Tibial nerve (tissue), 4 donors: Measurements from ENCODE around the gene FAM174C. TPM values are rescaled to one million over a fixed set of nuclear protein-coding genes. Genes with fewer than 3 reads are reported as not detected.

Source experiments
- DNase-seq, 2 donors: peaks; one replicate each; pipeline ENCODE4 v3.0.0-alpha.2; 2019; ENCODE audit warnings: low spot score in 2 of 2
- H3K27ac ChIP-seq, 4 donors: fragments of 200-600 bp; sonication (generic) in 3 of 4; one replicate each; pipeline ENCODE4 v1.5.1; 2017 to 2019; ENCODE audit warnings: mild to moderate bottlenecking in 1 of 4
- H3K27me3 ChIP-seq, 2 donors: fragments of 200-600 bp; sonication (generic) in 1 of 2; one replicate each; pipeline versions ENCODE4 v1.5.1 to v1.6.0; 2017 to 2019
- H3K36me3 ChIP-seq, 3 donors: fragments of 200-600 bp; sonication (generic); one replicate each; pipeline ENCODE4 v1.5.1; 2018 to 2019
- H3K4me1 ChIP-seq, 4 donors: fragments of 200-600 bp; sonication (generic) in 3 of 4; one replicate each; pipeline ENCODE4 v1.5.1; 2017 to 2019
- H3K4me3 ChIP-seq, 4 donors: fragments of 200-600 bp; sonication (generic) in 3 of 4; one replicate each; pipeline ENCODE4 v1.5.1; 2017 to 2019; ENCODE audit warnings: mild to moderate bottlenecking in 1 of 4, moderate library complexity in 1 of 4
- H3K9me3 ChIP-seq, 4 donors: fragments of 200-600 bp; sonication (generic) in 3 of 4; one replicate each; pipeline ENCODE4 v1.5.1; 2017 to 2019
- CTCF ChIP-seq, 5 experiments: fragments of 200-600 bp in 3 of 5; fragments of 450-650 bp in 2 of 5; sonication (generic) in 3 of 5; IDR thresholded peaks; one replicate each; pipeline ENCODE4 v1.5.1; 2016 to 2019; ENCODE audit warnings: antibody characterized with exemption in 5 of 5, mild to moderate bottlenecking in 3 of 5, moderate library complexity in 2 of 5
- EP300 ChIP-seq, 2 donors: sonication (generic); formaldehyde crosslinking; IDR thresholded peaks; one replicate each; pipeline ENCODE4 v1.6.1; 2017; ENCODE audit warnings: antibody characterized with exemption in 2 of 2, mild to moderate bottlenecking in 1 of 2
- POLR2A ChIP-seq, 2 donors: fragments of 450-650 bp; IDR thresholded peaks; one replicate each; pipeline ENCODE4 v1.6.1; 2017; ENCODE audit warnings: antibody characterized with exemption in 2 of 2, mild to moderate bottlenecking in 2 of 2, moderate library complexity in 2 of 2
- WGBS, 2 donors: methylation state at CpG; one replicate each; pipeline ENCODE4 v1.1.5; 2018; 5-methylcytosine and 5-hydroxymethylcytosine counted together
- total RNA-seq, 4 donors: library from RNA; depleted of rRNA; stranded (reverse); fragments of >200 nt; gene quantifications; one replicate each; pipeline ENCODE4 v1.1.0, GENCODE V29; 2016

The FAM174C gene
- total RNA-seq = 10 to 100 TPM; 25.5 to 80.7 (median 52.0) TPM

GRCh38 chr19:1275260-1275975 is at the start of gene FAM174C:
FAM174C (plus strand) TSS chr19:1275530; CDS start chr19:1275550, 20 bp downstream.
- Histone ChIP-seq H3K36me3 (peaks cover 6 to 70% (median 38%) of the 10 kb centered on the region in 3 donors), H3K9me3 (no peaks in the 10 kb centered on the region), H3K4me3 (peak within 1 kb of the TSS; percentile 50 to 85 (median 64)), H3K27ac (peak within 1 kb of the TSS; percentile 89 to 99 (median 95)), H3K27me3 (no peaks in the 10 kb centered on the region), H3K4me1 (peaks cover 6 to 64% (median 54%) of the 10 kb centered on the region in 4 donors)
- 0 to 1% methylated on average over 38 to 51 of the region's 98 CpGs for WGBS, 2 donors
- DNase-seq = peak; percentile 90 to 95
- TF ChIP-seq POLR2A (IDR thresholded peaks at IDR 0.05) (peak in 1 of 2 donors; percentile 88), EP300 (IDR thresholded peaks at IDR 0.05) (peak in 1 of 2 donors; percentile 87), CTCF (IDR thresholded peaks at IDR 0.05) (peak in 2 of 5 experiments; percentile 51 to 55)

GRCh38 chr19:1226227-1226518 is 49.2 kb upstream of the FAM174C start:
- H3K4me1 ChIP-seq = peaks cover 0 to 37% (median 12%) of the 10 kb centered on the region in 4 donors
- no peak for TF ChIP-seq EP300 (IDR thresholded peaks at IDR 0.05)
- no peak for TF ChIP-seq POLR2A (IDR thresholded peaks at IDR 0.05)
- TF ChIP-seq CTCF (IDR thresholded peaks at IDR 0.05) = no peak
- H3K27ac ChIP-seq = peak overlapping the region in 2 of 4 donors; percentile 67 to 93
- no peak overlapping the region for H3K4me3 ChIP-seq
- H3K9me3 ChIP-seq = no peaks in the 10 kb centered on the region
- DNase-seq = no peak
- H3K36me3 ChIP-seq = peaks cover 0 to 80% (median 9%) of the 10 kb centered on the region in 3 donors
- WGBS, 2 donors = 94 to 95% methylated on average over 5 to 6 of the region's 11 CpGs
- H3K27me3 ChIP-seq = no peaks in the 10 kb centered on the region

GRCh38 chr19:1226522-1227303 is 48.6 kb upstream of the FAM174C start:
- Histone ChIP-seq H3K36me3 (peaks cover 0 to 74% (median 6%) of the 10 kb centered on the region in 3 donors), H3K27ac (peak overlapping the region in 1 of 4 donors; percentile 93), H3K4me1 (peaks cover 0 to 31% (median 9%) of the 10 kb centered on the region in 4 donors), H3K9me3 (no peaks in the 10 kb centered on the region), H3K4me3 (no peak overlapping the region), H3K27me3 (no peaks in the 10 kb centered on the region)
- no peak for DNase-seq
- 83 to 90% methylated on average over 20 to 25 of the region's 50 CpGs for WGBS, 2 donors
- no peak for TF ChIP-seq POLR2A (IDR thresholded peaks at IDR 0.05)
- no peak for TF ChIP-seq EP300 (IDR thresholded peaks at IDR 0.05)

- no peak overlapping the region for H3K4me3 ChIP-seq
- peaks cover 0 to 28% (median 3%) of the 10 kb centered on the region in 4 donors for H3K4me1 ChIP-seq
- no peaks in the 10 kb centered on the region for H3K27me3 ChIP-seq
- H3K36me3 ChIP-seq = peaks cover 0 to 67% (median 6%) of the 10 kb centered on the region in 3 donors
- WGBS, 2 donors = 90 to 91% methylated on average over 39 to 51 of the region's 56 CpGs
- H3K27ac ChIP-seq = peak overlapping the region in 1 of 4 donors; percentile 28
- DNase-seq = no peak
- TF ChIP-seq POLR2A (IDR thresholded peaks at IDR 0.05) = no peak
- no peak for TF ChIP-seq CTCF (IDR thresholded peaks at IDR 0.05)
- H3K9me3 ChIP-seq = no peaks in the 10 kb centered on the region
Observed at GRCh38 chr19:1227304-1228054, 47.9 kb upstream of the FAM174C start.

- no peaks in the 10 kb centered on the region for H3K9me3 ChIP-seq
- no peak for DNase-seq
Observed at GRCh38 chr19:1228161-1228957, 47.0 kb upstream of the FAM174C start.

More at GRCh38 chr19:1228161-1228957, 47.0 kb upstream of the FAM174C start:
- Histone ChIP-seq H3K36me3 (peaks cover 0 to 58% (median 6%) of the 10 kb centered on the region in 3 donors), H3K4me1 (peaks cover 0 to 28% (median 8%) of the 10 kb centered on the region in 4 donors), H3K27me3 (no peaks in the 10 kb centered on the region), H3K27ac (no peak overlapping the region), H3K4me3 (no peak overlapping the region)
- no peak for TF ChIP-seq POLR2A (IDR thresholded peaks at IDR 0.05)
- no peak for TF ChIP-seq CTCF (IDR thresholded peaks at IDR 0.05)
- no peak for TF ChIP-seq EP300 (IDR thresholded peaks at IDR 0.05)
- 95 to 96% methylated on average over 100 of the region's 100 CpGs for WGBS, 2 donors
